Activated CD4-positive, alpha-beta T cell treated with anti-CD3 and anti-CD28 coated beads for 36 hours (primary cell): ENCODE data around the gene HIC2. TPM values are rescaled to one million over a fixed set of nuclear protein-coding genes. Genes with fewer than 3 reads are reported as not detected.
A peak's percentile ranks its signal among the peaks of the same experiment; 100 is the strongest.
"Not testable (repeated sequence)": the region's sequence is repeated elsewhere in the genome, so short reads cannot be mapped to it uniquely, and the experiment has no call there.

Source experiments
- ATAC-seq: fragments of 200-7000 bp; cut with Tn5 transposase; one replicate; pipeline ENCODE4 v1.10.0; 2021; ENCODE audit warnings: mild to moderate bottlenecking, moderate library complexity
- CTCF ChIA-PET: fragments of 350-600 bp; sonication (Branson Sonifier 250); formaldehyde crosslinking; loops from one replicate; lab custom pipeline; 2021; ENCODE audit warnings: antibody characterized with exemption; lab: Charles Lee
- POLR2A ChIA-PET: fragments of 350-600 bp; sonication (Branson Sonifier 250); formaldehyde crosslinking; loops from one replicate; lab custom pipeline; 2021; ENCODE audit warnings: antibody characterized with exemption, inconsistent platforms; lab: Charles Lee
- DNase-seq: peaks from one replicate; pipeline ENCODE4 v3.0.0-alpha.2; 2020
- H3K27ac Mint-ChIP-seq: one replicate; pipeline ENCODE4 v1.8.0; 2021; ENCODE audit warnings: mixed read lengths
- H3K27me3 Mint-ChIP-seq: one replicate; pipeline ENCODE4 v1.8.0; 2021; ENCODE audit warnings: mixed read lengths
- H3K36me3 Mint-ChIP-seq: one replicate; pipeline ENCODE4 v1.8.0; 2021; ENCODE audit warnings: low read depth, mixed read lengths
- H3K4me1 Mint-ChIP-seq: one replicate; pipeline ENCODE4 v1.8.0; 2021; ENCODE audit warnings: mixed read lengths
- H3K4me3 Mint-ChIP-seq: one replicate; pipeline ENCODE4 v1.8.0; 2021; ENCODE audit warnings: mild to moderate bottlenecking, moderate library complexity, mixed read lengths
- H3K9me3 Mint-ChIP-seq: one replicate; pipeline ENCODE4 v1.8.0; 2021; ENCODE audit warnings: low read depth, mixed read lengths
- intact Hi-C, 2 experiments: fragments of 100-400 bp; cut with DNase I in 1 of 2; cut with micrococcal nuclease in 1 of 2; formaldehyde crosslinking; loops; one replicate each; pipeline versions ENCODE4 v1.14.2 to v1.15.1; 2022 to 2024; cut with DNase I, micrococcal nuclease
- total RNA-seq, 2 experiments: library from RNA; stranded (reverse); gene quantifications; one replicate each; pipeline ENCODE4 v1.2.3, GENCODE V29; 2021

Gene HIC2
- total RNA-seq, 2 experiments from 2014 or later: 4.1 to 4.2 TPM

- Mint-ChIP-seq H3K9me3 (no peaks in the 10 kb centered on the region), H3K4me1 (no peaks in the 10 kb centered on the region), H3K36me3 (no peaks in the 10 kb centered on the region), H3K27me3 (no peaks in the 10 kb centered on the region), H3K27ac (no peak overlapping the region), H3K4me3 (no peak overlapping the region)
- ATAC-seq (no peak), DNase-seq (no peak)
- CTCF ChIA-PET: no interaction called here
- POLR2A ChIA-PET: no interaction called here
- intact Hi-C loops: no loop called here
Measured at GRCh38 chr22:21457023-21457787, 40.0 kb downstream of the HIC2 start.

- H3K4me1 Mint-ChIP-seq, H3K36me3 Mint-ChIP-seq, H3K27ac Mint-ChIP-seq, DNase-seq, H3K27me3 Mint-ChIP-seq, H3K9me3 Mint-ChIP-seq, intact Hi-C loops, POLR2A ChIA-PET, CTCF ChIA-PET, H3K4me3 Mint-ChIP-seq: not testable (repeated sequence)
- ATAC-seq: peak; percentile 51
Measured at GRCh38 chr22:21462672-21463071, 45.5 kb downstream of the HIC2 start.

- H3K9me3 Mint-ChIP-seq, CTCF ChIA-PET, H3K4me1 Mint-ChIP-seq, DNase-seq, intact Hi-C loops, H3K27me3 Mint-ChIP-seq, POLR2A ChIA-PET, H3K36me3 Mint-ChIP-seq, ATAC-seq: not testable (repeated sequence)
- peak within 1 kb of the TSS; percentile 77 for H3K4me3 Mint-ChIP-seq
- peak within 1 kb of the TSS; percentile 79 for H3K27ac Mint-ChIP-seq
Measured at GRCh38 chr22:21467337-21468193, 50.4 kb downstream of the HIC2 start, which contains the start of gene TMEM191C. TSS of gene TMEM191C (plus strand) at chr22:21467387. CDS start at chr22:21467460, 73 bp downstream.

- intact Hi-C loops, H3K4me1 Mint-ChIP-seq, H3K36me3 Mint-ChIP-seq, CTCF ChIA-PET, POLR2A ChIA-PET, H3K9me3 Mint-ChIP-seq, H3K27me3 Mint-ChIP-seq: not testable (repeated sequence)
- peak overlapping the region; percentile 77 for H3K4me3 Mint-ChIP-seq
- DNase-seq: peak; percentile 95
- peak; percentile 93 for ATAC-seq
- H3K27ac Mint-ChIP-seq: peak overlapping the region; percentile 79
Measured at GRCh38 chr22:21468194-21469096, 51.3 kb downstream of the HIC2 start.

- H3K27ac Mint-ChIP-seq, H3K27me3 Mint-ChIP-seq, H3K36me3 Mint-ChIP-seq, H3K9me3 Mint-ChIP-seq, POLR2A ChIA-PET, intact Hi-C loops, CTCF ChIA-PET, H3K4me1 Mint-ChIP-seq, H3K4me3 Mint-ChIP-seq: not testable (repeated sequence)
- DNase-seq (peak; percentile 43), ATAC-seq (peak; percentile 0)
Measured at GRCh38 chr22:21469097-21469994, 52.2 kb downstream of the HIC2 start.

GRCh38 chr22:21472984-21473383 is 55.8 kb downstream of the HIC2 start:
- DNase-seq, ATAC-seq, CTCF ChIA-PET: not testable (repeated sequence)

GRCh38 chr22:21473664-21474063 is 56.5 kb downstream of the HIC2 start:
- H3K27me3 Mint-ChIP-seq, CTCF ChIA-PET, POLR2A ChIA-PET, H3K27ac Mint-ChIP-seq, H3K4me1 Mint-ChIP-seq, ATAC-seq, DNase-seq, H3K4me3 Mint-ChIP-seq, intact Hi-C loops, H3K9me3 Mint-ChIP-seq, H3K36me3 Mint-ChIP-seq: not testable (repeated sequence)

More at GRCh38 chr22:21472984-21473383, 55.8 kb downstream of the HIC2 start:
- H3K27me3 Mint-ChIP-seq, intact Hi-C loops, H3K4me3 Mint-ChIP-seq, H3K27ac Mint-ChIP-seq, POLR2A ChIA-PET, H3K9me3 Mint-ChIP-seq, H3K4me1 Mint-ChIP-seq, H3K36me3 Mint-ChIP-seq: not testable (repeated sequence)

GRCh38 chr22:21484039-21484438 is 66.9 kb downstream of the HIC2 start:
- not testable (repeated sequence) for H3K27ac Mint-ChIP-seq

GRCh38 chr22:21487723-21488122 is 70.6 kb downstream of the HIC2 start:
- not testable (repeated sequence) for H3K36me3 Mint-ChIP-seq

More at GRCh38 chr22:21484039-21484438, 66.9 kb downstream of the HIC2 start:
- intact Hi-C loops, H3K36me3 Mint-ChIP-seq, POLR2A ChIA-PET, DNase-seq, ATAC-seq, CTCF ChIA-PET, H3K4me1 Mint-ChIP-seq, H3K9me3 Mint-ChIP-seq, H3K27me3 Mint-ChIP-seq, H3K4me3 Mint-ChIP-seq: not testable (repeated sequence)

GRCh38 chr22:21489149-21489680 is 72.0 kb downstream of the HIC2 start:
- POLR2A ChIA-PET, H3K27me3 Mint-ChIP-seq, H3K36me3 Mint-ChIP-seq, H3K4me1 Mint-ChIP-seq, ATAC-seq, DNase-seq, H3K4me3 Mint-ChIP-seq, CTCF ChIA-PET, intact Hi-C loops, H3K27ac Mint-ChIP-seq, H3K9me3 Mint-ChIP-seq: not testable (repeated sequence)

More at GRCh38 chr22:21487723-21488122, 70.6 kb downstream of the HIC2 start:
- H3K27me3 Mint-ChIP-seq, H3K4me1 Mint-ChIP-seq, ATAC-seq, POLR2A ChIA-PET, CTCF ChIA-PET, intact Hi-C loops, H3K27ac Mint-ChIP-seq, DNase-seq, H3K4me3 Mint-ChIP-seq, H3K9me3 Mint-ChIP-seq: not testable (repeated sequence)
